CD8-positive, alpha-beta memory T cell (primary cell): ENCODE data around the gene RPL6. TPM values are rescaled to one million over a fixed set of nuclear protein-coding genes. Genes with fewer than 3 reads are reported as not detected.
"Not testable (repeated sequence)": the region's sequence is repeated elsewhere in the genome, so short reads cannot be mapped to it uniquely, and the experiment has no call there.

ENCODE experiments used
- CTCF ChIA-PET: fragments of 350-600 bp; sonication (Branson Sonifier 250); formaldehyde crosslinking; loops from one replicate; lab custom pipeline; 2021; ENCODE audit warnings: antibody characterized with exemption; lab: Charles Lee
- POLR2A ChIA-PET: fragments of 350-600 bp; sonication (Branson Sonifier 250); formaldehyde crosslinking; loops from one replicate; lab custom pipeline; 2021; ENCODE audit warnings: antibody characterized with exemption; lab: Charles Lee
- DNase-seq, 5 donors: peaks; one replicate each; pipeline versions ENCODE4 v3.0.0 to v3.0.0-alpha.2; 2020 to 2022; ENCODE audit warnings: mixed read lengths in 1 of 5
- H3K27ac ChIP-seq: one replicate; pipeline ENCODE4 v1.7.0; 2013; ENCODE audit warnings: low read depth, mild to moderate bottlenecking, low read length, moderate library complexity
- H3K27me3 ChIP-seq: 2 replicates; pipeline ENCODE4 v1.7.0; 2013; ENCODE audit warnings: low read length, mild to moderate bottlenecking; ENCODE audit not compliant: insufficient read depth, poor library complexity, severe bottlenecking
- H3K36me3 ChIP-seq: 2 replicates; pipeline ENCODE4 v1.7.0; 2013; ENCODE audit warnings: mild to moderate bottlenecking, low read length, moderate library complexity; ENCODE audit not compliant: insufficient read depth
- H3K4me1 ChIP-seq: 2 replicates; pipeline ENCODE4 v1.7.0; 2013; ENCODE audit warnings: mild to moderate bottlenecking, low read length, moderate library complexity; ENCODE audit not compliant: insufficient read depth
- H3K4me3 ChIP-seq: 2 replicates; pipeline ENCODE4 v1.7.0; 2013; ENCODE audit warnings: mild to moderate bottlenecking, low read length
- H3K9me3 ChIP-seq: 2 replicates; pipeline ENCODE4 v1.7.0; 2013; ENCODE audit warnings: mild to moderate bottlenecking, low read length
- H3K27ac Mint-ChIP-seq, 8 donors: one replicate each; pipeline ENCODE4 v1.8.0; 2020 to 2021; ENCODE audit warnings: mixed read lengths in 8 of 8, mild to moderate bottlenecking in 6 of 8, inconsistent platforms in 3 of 8, moderate library complexity in 3 of 8
- H3K27me3 Mint-ChIP-seq, 2 donors: one replicate each; pipeline ENCODE4 v1.8.0; 2020 to 2021; ENCODE audit warnings: mixed read lengths in 2 of 2, mild to moderate bottlenecking in 1 of 2, moderate library complexity in 1 of 2
- H3K36me3 Mint-ChIP-seq, 3 donors: one replicate each; pipeline ENCODE4 v1.8.0; 2020 to 2021; ENCODE audit warnings: mixed read lengths in 3 of 3, inconsistent platforms in 1 of 3, mild to moderate bottlenecking in 1 of 3
- H3K4me1 Mint-ChIP-seq, 3 donors: one replicate each; pipeline ENCODE4 v1.8.0; 2020 to 2021; ENCODE audit warnings: mixed read lengths in 3 of 3, inconsistent platforms in 1 of 3, mild to moderate bottlenecking in 1 of 3
- H3K4me3 Mint-ChIP-seq, 7 donors: one replicate each; pipeline ENCODE4 v1.8.0; 2020 to 2021; ENCODE audit warnings: mixed read lengths in 7 of 7, mild to moderate bottlenecking in 6 of 7, moderate library complexity in 4 of 7, inconsistent platforms in 2 of 7
- H3K9me3 Mint-ChIP-seq, 5 donors: one replicate each; pipeline ENCODE4 v1.8.0; 2020 to 2022; ENCODE audit warnings: mixed read lengths in 5 of 5, mild to moderate bottlenecking in 3 of 5, moderate library complexity in 2 of 5, inconsistent platforms in 1 of 5
- polyA plus RNA-seq: library from polyadenylated mRNA; unstranded; fragments of 300-500 nt; fragmentation: Illumina TruSeq; gene quantifications from one replicate; pipeline ENCODE4 v1.2.3, GENCODE V29; 2021
- total RNA-seq, 2 experiments: library from RNA; stranded (reverse); gene quantifications; one replicate each; pipeline ENCODE4 v1.2.3, GENCODE V29; 2021

Gene RPL6
- total and polyA plus RNA-seq, 3 experiments from 2014 or later = 609 to 2,019 (median 1,957) TPM

GRCh38 chr12:112406519-112407488 lies 2.6 kb downstream of the RPL6 start:
- DNase-seq = no peak
- Histone ChIP-seq H3K36me3 (peaks cover 39% of the 10 kb centered on the region), H3K4me1 (peaks cover 27% of the 10 kb centered on the region), H3K4me3 (no peak overlapping the region), H3K27ac (no peak overlapping the region), H3K9me3 (no peaks in the 10 kb centered on the region), H3K27me3 (no peaks in the 10 kb centered on the region)
- ChIA-PET POLR2A (no interaction called here), CTCF (interaction anchor here (1.2 to 1.5 kb wide), 2 partner anchors 19 to 209 kb away, joined by 5 read pairs; no protein-coding TSS in a partner anchor)
- no peaks in the 10 kb centered on the region for H3K9me3 Mint-ChIP-seq
- H3K4me1 Mint-ChIP-seq = peaks cover 31 to 45% (median 45%) of the 10 kb centered on the region in 3 donors
- peaks cover 7 to 59% (median 14%) of the 10 kb centered on the region in 3 donors for H3K36me3 Mint-ChIP-seq
- peak overlapping the region in 7 of 8 donors; percentile 72 to 100 (median 99) for H3K27ac Mint-ChIP-seq
- H3K4me3 Mint-ChIP-seq = peak overlapping the region; percentile 34 to 100 (median 99)
- H3K27me3 Mint-ChIP-seq = no peaks in the 10 kb centered on the region

- no peak overlapping the region for H3K27ac Mint-ChIP-seq
- no peaks in the 10 kb centered on the region for H3K27me3 ChIP-seq
- CTCF ChIA-PET = no interaction called here
- no peak overlapping the region for H3K4me3 Mint-ChIP-seq
- H3K36me3 ChIP-seq = peaks cover 27% of the 10 kb centered on the region
- H3K36me3 Mint-ChIP-seq = peaks cover 0 to 34% (median 5%) of the 10 kb centered on the region in 3 donors
- DNase-seq = no peak
- no peak overlapping the region for H3K4me3 ChIP-seq
- H3K27me3 Mint-ChIP-seq = peaks cover 0 to 1% of the 10 kb centered on the region in 2 donors
- peaks cover 3 to 14% (median 12%) of the 10 kb centered on the region in 3 donors for H3K4me1 Mint-ChIP-seq
- H3K9me3 Mint-ChIP-seq = no peaks in the 10 kb centered on the region
- POLR2A ChIA-PET = interaction anchor here (0.7 kb wide), 1 partner anchor 314 kb away, joined by 3 read pairs; no protein-coding TSS in a partner anchor
- H3K4me1 ChIP-seq = peaks cover 5% of the 10 kb centered on the region
- H3K27ac ChIP-seq = no peak overlapping the region
- H3K9me3 ChIP-seq = no peaks in the 10 kb centered on the region
Measured at GRCh38 chr12:112401903-112402498, 7.4 kb downstream of the RPL6 start.

- ChIA-PET POLR2A (interaction anchor here (0.7 kb wide), 2 partner anchors 431 to 453 kb away, joined by 5 to 11 read pairs; no protein-coding TSS in a partner anchor), CTCF (interaction anchor here (1.1 kb wide), 1 partner anchor 17 kb away, joined by 3 read pairs; the partner anchor contains the start of gene PTPN11)
- DNase-seq = no peak
- Histone ChIP-seq H3K9me3 (no peaks in the 10 kb centered on the region), H3K27ac (no peak overlapping the region), H3K27me3 (no peaks in the 10 kb centered on the region), H3K36me3 (peaks cover 18% of the 10 kb centered on the region), H3K4me1 (no peaks in the 10 kb centered on the region), H3K4me3 (no peak overlapping the region)
- H3K27me3 Mint-ChIP-seq = peaks cover 0 to 4% of the 10 kb centered on the region in 2 donors
- H3K27ac Mint-ChIP-seq = no peak overlapping the region
- peaks cover 0 to 7% (median 3%) of the 10 kb centered on the region in 3 donors for H3K4me1 Mint-ChIP-seq
- peaks cover 0 to 25% (median 4%) of the 10 kb centered on the region in 3 donors for H3K36me3 Mint-ChIP-seq
- no peaks in the 10 kb centered on the region for H3K9me3 Mint-ChIP-seq
- no peak overlapping the region for H3K4me3 Mint-ChIP-seq
Measured at GRCh38 chr12:112401054-112401453, 8.4 kb downstream of the RPL6 start.

- H3K36me3 Mint-ChIP-seq = no peaks in the 10 kb centered on the region
- CTCF ChIA-PET = interaction anchor here (1.6 kb wide), 1 partner anchor 18 kb away, joined by 3 read pairs; no protein-coding TSS in a partner anchor
- Histone ChIP-seq H3K36me3 (no peaks in the 10 kb centered on the region), H3K9me3 (no peaks in the 10 kb centered on the region), H3K27me3 (no peaks in the 10 kb centered on the region), H3K27ac (no peak overlapping the region), H3K4me1 (no peaks in the 10 kb centered on the region), H3K4me3 (no peak overlapping the region)
- no peak overlapping the region for H3K27ac Mint-ChIP-seq
- H3K27me3 Mint-ChIP-seq = peaks cover 0 to 7% of the 10 kb centered on the region in 2 donors
- POLR2A ChIA-PET = no interaction called here
- no peaks in the 10 kb centered on the region for H3K4me1 Mint-ChIP-seq
- no peaks in the 10 kb centered on the region for H3K9me3 Mint-ChIP-seq
- DNase-seq = no peak
- H3K4me3 Mint-ChIP-seq = no peak overlapping the region
Measured at GRCh38 chr12:112393328-112393727, 16.1 kb downstream of the RPL6 start.

GRCh38 chr12:112389922-112390654 lies 19.3 kb downstream of the RPL6 start:
- H3K4me1 Mint-ChIP-seq, H3K36me3 ChIP-seq, H3K4me3 ChIP-seq, H3K36me3 Mint-ChIP-seq, H3K9me3 Mint-ChIP-seq, H3K4me3 Mint-ChIP-seq, H3K27me3 Mint-ChIP-seq, H3K27ac Mint-ChIP-seq, POLR2A ChIA-PET, H3K27ac ChIP-seq, H3K9me3 ChIP-seq, H3K4me1 ChIP-seq, H3K27me3 ChIP-seq, DNase-seq: not testable (repeated sequence)
- CTCF ChIA-PET = interaction anchor here (4.3 kb wide), 1 partner anchor 191 kb away, joined by 40 read pairs; no protein-coding TSS in a partner anchor

GRCh38 chr12:112389228-112389627 lies 20.2 kb downstream of the RPL6 start:
- Mint-ChIP-seq H3K27ac (no peak overlapping the region), H3K4me1 (peaks cover 5 to 7% (median 6%) of the 10 kb centered on the region in 3 donors), H3K27me3 (peaks cover 0 to 6% of the 10 kb centered on the region in 2 donors), H3K9me3 (no peaks in the 10 kb centered on the region), H3K4me3 (no peak overlapping the region), H3K36me3 (no peaks in the 10 kb centered on the region)
- no peaks in the 10 kb centered on the region for H3K27me3 ChIP-seq
- DNase-seq = no peak
- H3K36me3 ChIP-seq = no peaks in the 10 kb centered on the region
- no peak overlapping the region for H3K4me3 ChIP-seq
- H3K4me1 ChIP-seq = no peaks in the 10 kb centered on the region
- no peaks in the 10 kb centered on the region for H3K9me3 ChIP-seq
- CTCF ChIA-PET = interaction anchor here (4.3 kb wide), 1 partner anchor 190 kb away, joined by 40 read pairs; no protein-coding TSS in a partner anchor
- POLR2A ChIA-PET = no interaction called here
- no peak overlapping the region for H3K27ac ChIP-seq

- Mint-ChIP-seq H3K4me1 (peaks cover 8 to 13% (median 11%) of the 10 kb centered on the region in 3 donors), H3K27me3 (peaks cover 0 to 6% of the 10 kb centered on the region in 2 donors), H3K27ac (peak overlapping the region in 1 of 8 donors; percentile 79), H3K4me3 (peak overlapping the region in 1 of 7 donors; percentile 17), H3K9me3 (no peaks in the 10 kb centered on the region), H3K36me3 (peaks cover 0 to 3% (median 0%) of the 10 kb centered on the region in 3 donors)
- Histone ChIP-seq H3K36me3 (no peaks in the 10 kb centered on the region), H3K9me3 (no peaks in the 10 kb centered on the region), H3K27me3 (no peaks in the 10 kb centered on the region), H3K4me3 (no peak overlapping the region), H3K27ac (no peak overlapping the region), H3K4me1 (peaks cover 4% of the 10 kb centered on the region)
- POLR2A ChIA-PET = no interaction called here
- DNase-seq = no peak
- CTCF ChIA-PET = interaction anchor here (0.7 to 4.3 kb wide), 14 partner anchors 10 to 443 kb away, joined by 3 to 40 read pairs (median 4); partner anchors contain the start of genes ERP29 and TMEM116
Measured at GRCh38 chr12:112386726-112387125, 22.7 kb downstream of the RPL6 start.
